GM21423 (cell line): ENCODE results near the gene GPR17.

Source experiments
- ATAC-seq: cut with Tn5 transposase; IDR thresholded peaks from one replicate; pipeline ENCODE4 v1.9.1; 2021; ENCODE audit warnings: mild to moderate bottlenecking, moderate library complexity; ENCODE audit not compliant: unreplicated experiment

GPR17 gene

GRCh38 chr2:127614246-127614645 lies 31.7 kb upstream of the GPR17 start:
- ATAC-seq: no peak

DNA sequence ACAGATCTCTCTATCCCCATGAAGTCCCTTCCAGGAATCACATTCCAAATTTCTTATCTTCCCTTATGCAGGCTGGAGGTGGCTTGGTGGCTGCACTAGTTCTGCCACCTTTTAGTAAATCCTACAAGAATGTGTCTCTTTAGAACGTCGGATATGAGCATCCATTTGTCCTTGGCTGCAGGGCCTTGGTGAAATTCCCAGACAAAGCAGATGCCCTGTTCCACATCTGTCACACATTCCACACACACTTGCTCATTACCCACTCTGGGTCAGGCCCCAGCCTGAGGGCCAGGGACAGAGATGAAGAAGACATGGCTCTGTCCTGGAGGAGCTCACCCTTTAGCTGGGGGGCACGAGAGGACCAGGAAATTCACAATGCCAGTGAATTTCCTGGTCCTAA lies 31.2 kb upstream of the GPR17 start:
- no peak for ATAC-seq

- no peak for ATAC-seq
Measured at GRCh38 chr2:127615511-127616166, 30.3 kb upstream of the GPR17 start.

- no peak for ATAC-seq
Measured at GRCh38 chr2:127618551-127619202, 27.3 kb upstream of the GPR17 start.

DNA sequence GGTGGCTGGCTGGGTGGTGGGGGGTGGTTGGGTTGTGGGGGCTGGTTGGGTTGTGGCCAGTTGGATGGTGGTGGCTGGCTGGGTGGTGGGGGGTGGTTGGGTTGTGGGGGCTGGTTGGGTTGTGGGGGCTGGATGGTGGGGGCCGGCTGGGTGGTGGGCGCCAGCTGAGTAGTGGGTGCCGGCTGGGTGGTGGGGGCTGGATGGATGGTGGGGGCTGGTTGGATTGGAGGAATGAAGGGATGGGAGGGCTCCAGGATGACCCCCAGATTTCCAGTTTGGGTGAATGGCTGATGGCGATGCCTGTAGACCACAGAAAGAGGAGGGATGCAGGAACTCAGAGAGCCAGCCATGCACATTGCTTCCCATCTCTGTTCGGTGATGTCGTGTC lies 26.8 kb upstream of the GPR17 start:
- no peak for ATAC-seq

GRCh38 chr2:127619877-127620705 lies 25.9 kb upstream of the GPR17 start:
- ATAC-seq: no peak

GRCh38 chr2:127620866-127621265 lies 25.1 kb upstream of the GPR17 start:
- ATAC-seq: no peak

DNA sequence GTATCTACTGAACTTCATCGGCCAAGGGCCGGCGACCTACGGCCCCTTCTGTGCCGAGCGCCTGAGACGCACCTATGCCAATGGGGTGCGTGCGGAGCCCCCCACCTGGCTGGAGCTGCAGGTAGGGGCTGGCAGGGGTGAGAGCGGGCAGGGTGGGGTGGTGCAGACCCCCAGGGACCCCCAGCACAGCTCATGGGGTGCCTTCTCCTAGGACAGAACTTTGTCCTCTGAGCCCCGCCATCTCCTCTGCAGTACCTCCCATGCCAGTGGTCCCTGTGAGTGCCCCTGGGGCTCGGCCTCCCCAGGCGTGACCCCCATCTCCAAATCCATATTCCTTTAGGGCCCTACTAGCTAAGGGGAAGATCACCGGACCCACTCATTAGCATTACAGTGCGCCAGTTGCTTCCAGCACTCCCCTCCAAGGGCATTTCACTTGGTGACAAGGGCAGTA lies 23.9 kb upstream of the GPR17 start:
- no peak for ATAC-seq

DNA sequence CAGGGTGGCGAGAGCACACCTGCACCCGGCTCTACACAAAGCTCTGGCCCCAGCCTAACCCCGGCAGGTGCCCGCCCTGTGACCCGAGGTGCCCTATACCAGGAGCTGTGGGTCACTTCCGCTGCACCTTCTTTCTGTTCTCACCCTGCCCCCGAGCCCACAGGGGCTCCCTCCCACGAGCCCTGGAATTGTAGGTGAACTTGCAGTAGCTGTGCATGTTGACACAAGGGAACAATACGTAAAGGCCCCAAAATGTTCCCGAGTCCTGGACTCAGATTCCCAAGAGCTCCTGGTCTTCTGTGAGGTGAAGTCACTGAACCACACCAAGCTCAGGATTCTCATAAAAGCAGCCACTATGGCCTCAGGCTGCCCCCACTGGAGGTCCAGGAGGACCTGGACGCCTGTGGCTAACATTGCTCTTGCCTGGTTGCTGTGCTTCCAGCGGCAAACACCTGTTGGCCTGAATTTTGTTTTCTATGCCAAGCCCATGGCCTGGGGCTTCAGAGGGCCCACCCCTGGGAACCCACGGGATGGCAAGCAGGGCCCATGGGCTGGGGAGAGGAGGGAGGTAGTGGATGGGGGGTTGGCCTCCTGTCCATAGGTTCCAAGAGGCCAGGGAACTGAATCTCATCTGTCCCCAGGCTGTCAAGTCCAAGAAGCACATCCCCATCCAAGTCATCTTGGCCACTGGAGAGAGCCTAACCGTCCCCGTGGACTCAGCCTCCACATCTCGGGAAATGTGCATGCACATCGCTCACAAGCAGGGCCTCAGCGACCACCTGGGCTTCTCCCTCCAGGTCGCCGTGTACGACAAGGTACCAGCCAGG lies 23.2 kb upstream of the GPR17 start:
- no peak for ATAC-seq

DNA sequence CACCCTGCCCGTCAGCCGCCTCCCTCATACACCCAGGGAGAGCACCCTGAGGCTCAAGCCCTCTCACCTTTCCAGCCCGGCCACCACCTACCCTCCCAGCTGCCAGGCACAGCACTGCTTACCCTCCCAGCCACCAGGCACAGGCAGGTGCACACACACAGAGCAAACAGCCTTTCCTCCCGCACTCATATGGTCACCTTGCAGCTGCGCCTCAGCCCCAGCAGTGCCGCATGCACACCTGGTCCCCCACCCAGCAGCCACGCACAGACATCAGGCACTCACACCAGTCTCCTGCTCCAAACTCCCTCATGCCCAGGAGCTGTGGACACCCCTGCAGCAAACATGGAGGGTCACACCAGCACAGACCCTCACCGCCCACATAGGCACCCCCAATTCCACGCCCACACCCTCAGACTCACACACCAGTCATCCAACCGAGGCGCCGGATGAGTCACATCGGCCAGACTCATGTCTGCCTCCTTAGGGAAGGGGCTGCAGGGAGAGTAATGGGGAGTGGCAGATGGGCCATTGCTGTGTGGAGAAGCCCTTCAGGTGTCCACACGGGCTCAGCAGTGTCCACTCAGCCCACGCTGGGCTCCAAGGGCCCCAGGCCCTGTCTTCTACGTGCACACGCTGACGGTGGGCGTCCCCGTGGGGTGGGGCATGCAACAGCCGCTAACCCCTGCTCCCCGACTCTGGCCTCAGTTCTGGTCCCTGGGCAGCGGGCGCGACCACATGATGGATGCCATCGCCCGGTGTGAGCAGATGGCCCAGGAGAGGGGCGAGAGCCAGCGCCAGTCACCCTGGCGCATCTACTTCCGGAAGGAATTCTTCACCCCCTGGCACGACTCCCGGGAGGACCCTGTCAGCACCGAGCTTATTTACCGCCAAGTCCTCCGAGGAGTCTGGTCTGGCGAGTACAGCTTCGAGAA lies 22.3 kb upstream of the GPR17 start:
- ATAC-seq: no peak

GRCh38 chr2:127624320-127624755 lies 21.6 kb upstream of the GPR17 start:
- ATAC-seq: no peak

GRCh38 chr2:127624756-127625571 lies 21.0 kb upstream of the GPR17 start:
- no peak for ATAC-seq

GRCh38 chr2:127625572-127625951 lies 20.4 kb upstream of the GPR17 start:
- ATAC-seq: no peak

DNA sequence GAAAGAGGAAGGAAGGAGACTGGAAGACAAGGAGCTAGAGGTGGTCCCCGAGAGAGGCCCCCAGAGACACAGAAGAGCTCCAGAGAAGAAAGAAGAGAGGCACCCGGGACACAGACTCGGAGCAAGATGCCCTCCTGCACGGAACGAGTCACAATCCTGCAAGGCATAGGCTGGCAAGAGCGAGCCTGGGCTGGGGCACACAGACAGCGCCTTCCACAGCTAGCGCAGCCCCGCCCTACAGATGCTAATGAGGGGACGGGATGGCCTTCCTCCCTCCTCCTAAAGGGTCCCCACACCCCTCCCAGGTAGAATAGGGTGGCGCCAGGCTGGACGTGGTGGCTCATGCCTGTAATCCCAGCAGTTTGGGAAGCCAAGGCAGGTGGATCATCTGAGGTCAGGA lies 19.8 kb upstream of the GPR17 start:
- no peak for ATAC-seq

- ATAC-seq: no peak
Measured at GRCh38 chr2:127626917-127627739, 18.8 kb upstream of the GPR17 start.

- no peak for ATAC-seq
Measured at GRCh38 chr2:127627740-127628571, 18.0 kb upstream of the GPR17 start.
